Measurements from ENCODE around the gene GLIPR2.

The GLIPR2 gene

GRCh38 chr9:36163049-36163785, 26.7 kb downstream of the GLIPR2 start:
- no peak overlapping the region for H2BK15ac ChIP-seq (replicated peaks; ENCODE audit: low read depth)
- H3K4me1 ChIP-seq (ENCODE audit: control insufficient read depth, low read depth, low read length) = peaks cover 18% of the 10 kb centered on the region
- peak overlapping the region; percentile 75 for H3K27ac ChIP-seq (ENCODE audit: low read depth, low read length)

GRCh38 chr9:36163786-36164170, 27.2 kb downstream of the GLIPR2 start:
- no peak for DNase-seq
- Histone ChIP-seq H4K5ac (ENCODE audit: low read length) (no peak overlapping the region), H3K4me3 (ENCODE audit: low read length) (no peak overlapping the region), H4K8ac (ENCODE audit: low read depth, low read length) (no peak overlapping the region), H2BK120ac (ENCODE audit: low read depth, low read length) (no peak overlapping the region), H2BK5ac (ENCODE audit: low read length) (peak overlapping the region; percentile 30), H3K4me1 (ENCODE audit: control insufficient read depth, low read depth, low read length) (peaks cover 18% of the 10 kb centered on the region), H3K4me2 (ENCODE audit: low read length) (no peak overlapping the region), H3K9ac (ENCODE audit: low read length) (no peak overlapping the region), H3K36me3 (ENCODE audit: control insufficient read depth, insufficient read depth, low read length) (no peaks in the 10 kb centered on the region), H3K56ac (ENCODE audit: low read length) (peak overlapping the region; percentile 63), H3K27ac (ENCODE audit: low read depth, low read length) (peak overlapping the region; percentile 75), H3K18ac (ENCODE audit: low read length) (peak overlapping the region; percentile 82), H3K27me3 (ENCODE audit: insufficient read depth, low read length, poor library complexity) (no peaks in the 10 kb centered on the region), H2BK15ac (replicated peaks; ENCODE audit: low read depth) (no peak overlapping the region), H3K79me2 (ENCODE audit: control insufficient read depth, insufficient read depth, low read length) (no peaks in the 10 kb centered on the region), H3K23ac (ENCODE audit: low read length) (no peak overlapping the region), H3K4ac (ENCODE audit: low read depth, low read length) (peak overlapping the region; percentile 63), H3K79me1 (ENCODE audit: low read length) (no peaks in the 10 kb centered on the region), H2AK5ac (ENCODE audit: low read length) (peak overlapping the region; percentile 94)
- no CpG with 5 or more reads among the region's 4 CpGs for WGBS (ENCODE audit: extremely low coverage, insufficient coverage, low lambda C conversion rate)

More at GRCh38 chr9:36163049-36163785, 26.7 kb downstream of the GLIPR2 start:
- Histone ChIP-seq H4K5ac (ENCODE audit: low read length) (no peak overlapping the region), H3K9ac (ENCODE audit: low read length) (no peak overlapping the region), H3K79me1 (ENCODE audit: low read length) (no peaks in the 10 kb centered on the region), H3K27me3 (ENCODE audit: insufficient read depth, low read length, poor library complexity) (no peaks in the 10 kb centered on the region), H3K56ac (ENCODE audit: low read length) (peak overlapping the region; percentile 63), H3K4me3 (ENCODE audit: low read length) (no peak overlapping the region), H3K4me2 (ENCODE audit: low read length) (no peak overlapping the region), H2BK120ac (ENCODE audit: low read depth, low read length) (no peak overlapping the region), H4K8ac (ENCODE audit: low read depth, low read length) (no peak overlapping the region), H2BK5ac (ENCODE audit: low read length) (peak overlapping the region; percentile 37), H2AK5ac (ENCODE audit: low read length) (no peak overlapping the region), H3K23ac (ENCODE audit: low read length) (no peak overlapping the region), H3K18ac (ENCODE audit: low read length) (peak overlapping the region; percentile 82), H3K79me2 (ENCODE audit: control insufficient read depth, insufficient read depth, low read length) (no peaks in the 10 kb centered on the region), H3K4ac (ENCODE audit: low read depth, low read length) (peak overlapping the region; percentile 63), H3K36me3 (ENCODE audit: control insufficient read depth, insufficient read depth, low read length) (no peaks in the 10 kb centered on the region)
- no CpG with 5 or more reads among the region's 9 CpGs for WGBS (ENCODE audit: extremely low coverage, insufficient coverage, low lambda C conversion rate)
- peak; percentile 98 for DNase-seq

- Histone ChIP-seq H3K4ac (ENCODE audit: low read depth, low read length) (no peak overlapping the region), H2BK120ac (ENCODE audit: low read depth, low read length) (peak overlapping the region; percentile 35), H3K4me2 (ENCODE audit: low read length) (no peak overlapping the region), H2BK15ac (replicated peaks; ENCODE audit: low read depth) (no peak overlapping the region), H3K56ac (ENCODE audit: low read length) (no peak overlapping the region), H3K4me3 (ENCODE audit: low read length) (no peak overlapping the region), H3K79me2 (ENCODE audit: control insufficient read depth, insufficient read depth, low read length) (no peaks in the 10 kb centered on the region), H3K9ac (ENCODE audit: low read length) (peak overlapping the region; percentile 10), H3K27me3 (ENCODE audit: insufficient read depth, low read length, poor library complexity) (no peaks in the 10 kb centered on the region), H2BK5ac (ENCODE audit: low read length) (no peak overlapping the region), H3K18ac (ENCODE audit: low read length) (no peak overlapping the region), H3K79me1 (ENCODE audit: low read length) (no peaks in the 10 kb centered on the region), H2AK5ac (ENCODE audit: low read length) (no peak overlapping the region), H3K4me1 (ENCODE audit: control insufficient read depth, low read depth, low read length) (peaks cover 18% of the 10 kb centered on the region), H3K23ac (ENCODE audit: low read length) (no peak overlapping the region), H3K27ac (ENCODE audit: low read depth, low read length) (peak overlapping the region; percentile 37), H4K8ac (ENCODE audit: low read depth, low read length) (no peak overlapping the region), H3K36me3 (ENCODE audit: control insufficient read depth, insufficient read depth, low read length) (no peaks in the 10 kb centered on the region), H4K5ac (ENCODE audit: low read length) (no peak overlapping the region)
- DNase-seq = peak; percentile 19
- no CpG with 5 or more reads among the region's 6 CpGs for WGBS (ENCODE audit: extremely low coverage, insufficient coverage, low lambda C conversion rate)
Observed at GRCh38 chr9:36164372-36164771, 27.8 kb downstream of the GLIPR2 start.

GRCh38 chr9:36164989-36165388, 28.5 kb downstream of the GLIPR2 start:
- Histone ChIP-seq H2BK120ac (ENCODE audit: low read depth, low read length) (no peak overlapping the region), H3K79me1 (ENCODE audit: low read length) (no peaks in the 10 kb centered on the region), H3K18ac (ENCODE audit: low read length) (no peak overlapping the region), H3K9ac (ENCODE audit: low read length) (peak overlapping the region; percentile 10), H3K27me3 (ENCODE audit: insufficient read depth, low read length, poor library complexity) (no peaks in the 10 kb centered on the region), H3K4me3 (ENCODE audit: low read length) (no peak overlapping the region), H3K23ac (ENCODE audit: low read length) (peak overlapping the region; percentile 80), H3K56ac (ENCODE audit: low read length) (peak overlapping the region; percentile 54), H3K36me3 (ENCODE audit: control insufficient read depth, insufficient read depth, low read length) (no peaks in the 10 kb centered on the region), H2AK5ac (ENCODE audit: low read length) (no peak overlapping the region), H4K8ac (ENCODE audit: low read depth, low read length) (no peak overlapping the region), H2BK15ac (replicated peaks; ENCODE audit: low read depth) (no peak overlapping the region), H3K27ac (ENCODE audit: low read depth, low read length) (no peak overlapping the region), H3K79me2 (ENCODE audit: control insufficient read depth, insufficient read depth, low read length) (no peaks in the 10 kb centered on the region), H2BK5ac (ENCODE audit: low read length) (no peak overlapping the region), H3K4me2 (ENCODE audit: low read length) (no peak overlapping the region), H3K4me1 (ENCODE audit: control insufficient read depth, low read depth, low read length) (peaks cover 18% of the 10 kb centered on the region), H4K5ac (ENCODE audit: low read length) (no peak overlapping the region), H3K4ac (ENCODE audit: low read depth, low read length) (no peak overlapping the region)
- peak; percentile 60 for DNase-seq
- no CpG with 5 or more reads among the region's 3 CpGs for WGBS (ENCODE audit: extremely low coverage, insufficient coverage, low lambda C conversion rate)

- Histone ChIP-seq H2BK15ac (replicated peaks; ENCODE audit: low read depth) (no peak overlapping the region), H3K4me3 (ENCODE audit: low read length) (no peak overlapping the region)
- WGBS (ENCODE audit: extremely low coverage, insufficient coverage, low lambda C conversion rate) = no CpG with 5 or more reads among the region's 12 CpGs
Observed at GRCh38 chr9:36165826-36166167, 29.3 kb downstream of the GLIPR2 start.

More at GRCh38 chr9:36165826-36166167, 29.3 kb downstream of the GLIPR2 start:
- Histone ChIP-seq H2BK5ac (ENCODE audit: low read length) (no peak overlapping the region), H3K18ac (ENCODE audit: low read length) (peak overlapping the region; percentile 24), H2BK120ac (ENCODE audit: low read depth, low read length) (no peak overlapping the region), H3K4me1 (ENCODE audit: control insufficient read depth, low read depth, low read length) (peaks cover 18% of the 10 kb centered on the region), H4K5ac (ENCODE audit: low read length) (no peak overlapping the region), H3K23ac (ENCODE audit: low read length) (no peak overlapping the region), H3K4me2 (ENCODE audit: low read length) (no peak overlapping the region), H2AK5ac (ENCODE audit: low read length) (no peak overlapping the region), H3K36me3 (ENCODE audit: control insufficient read depth, insufficient read depth, low read length) (no peaks in the 10 kb centered on the region), H3K56ac (ENCODE audit: low read length) (no peak overlapping the region), H3K79me1 (ENCODE audit: low read length) (no peaks in the 10 kb centered on the region), H3K27ac (ENCODE audit: low read depth, low read length) (no peak overlapping the region), H3K9ac (ENCODE audit: low read length) (no peak overlapping the region), H3K27me3 (ENCODE audit: insufficient read depth, low read length, poor library complexity) (no peaks in the 10 kb centered on the region), H3K4ac (ENCODE audit: low read depth, low read length) (peak overlapping the region; percentile 82), H3K79me2 (ENCODE audit: control insufficient read depth, insufficient read depth, low read length) (no peaks in the 10 kb centered on the region), H4K8ac (ENCODE audit: low read depth, low read length) (no peak overlapping the region)
- DNase-seq = peak; percentile 46

Data from mesendoderm (in vitro differentiated cells).